Measurements from ENCODE around the gene C2CD2L.

DNA sequence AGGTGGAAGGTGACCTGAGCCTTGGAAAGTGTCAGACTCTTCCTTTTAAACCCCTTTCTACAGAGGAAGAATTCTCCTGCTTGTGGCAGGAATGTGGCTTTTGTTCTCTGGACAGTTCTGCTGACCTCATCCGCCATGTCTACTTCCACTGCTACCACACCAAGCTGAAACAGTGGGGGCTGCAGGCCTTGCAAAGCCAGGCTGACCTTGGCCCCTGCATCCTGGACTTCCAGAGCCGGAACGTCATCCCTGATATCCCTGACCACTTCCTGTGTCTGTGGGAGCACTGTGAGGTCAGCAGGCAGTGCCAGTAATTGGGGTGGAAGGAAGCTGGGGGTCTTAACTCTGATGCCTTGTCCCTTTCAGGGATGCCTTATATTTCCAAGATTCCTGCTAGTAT is 23.5 kb downstream of the C2CD2L start:
- TF ChIP-seq, protein P1, sequence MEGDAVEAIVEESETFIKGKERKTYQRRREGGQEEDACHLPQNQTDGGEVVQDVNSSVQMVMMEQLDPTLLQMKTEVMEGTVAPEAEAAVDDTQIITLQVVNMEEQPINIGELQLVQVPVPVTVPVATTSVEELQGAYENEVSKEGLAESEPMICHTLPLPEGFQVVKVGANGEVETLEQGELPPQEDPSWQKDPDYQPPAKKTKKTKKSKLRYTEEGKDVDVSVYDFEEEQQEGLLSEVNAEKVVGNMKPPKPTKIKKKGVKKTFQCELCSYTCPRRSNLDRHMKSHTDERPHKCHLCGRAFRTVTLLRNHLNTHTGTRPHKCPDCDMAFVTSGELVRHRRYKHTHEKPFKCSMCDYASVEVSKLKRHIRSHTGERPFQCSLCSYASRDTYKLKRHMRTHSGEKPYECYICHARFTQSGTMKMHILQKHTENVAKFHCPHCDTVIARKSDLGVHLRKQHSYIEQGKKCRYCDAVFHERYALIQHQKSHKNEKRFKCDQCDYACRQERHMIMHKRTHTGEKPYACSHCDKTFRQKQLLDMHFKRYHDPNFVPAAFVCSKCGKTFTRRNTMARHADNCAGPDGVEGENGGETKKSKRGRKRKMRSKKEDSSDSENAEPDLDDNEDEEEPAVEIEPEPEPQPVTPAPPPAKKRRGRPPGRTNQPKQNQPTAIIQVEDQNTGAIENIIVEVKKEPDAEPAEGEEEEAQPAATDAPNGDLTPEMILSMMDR (IDR thresholded peaks at IDR 0.05 in 2 of 3, conservative IDR thresholded peaks at IDR 0.05 in 1 of 3; ENCODE audit: control insufficient read depth in 2 of 3, extremely low read depth in 1 of 3, insufficient read depth in 1 of 3, low read depth in 3 of 3, low read length in 3 of 3) = no peak
- no peak for TF ChIP-seq EZH2 (IDR thresholded peaks at IDR 0.05; ENCODE audit: borderline replicate concordance, control insufficient read depth, low read depth, low read length)
- no peak for TF ChIP-seq CBX3 (IDR thresholded peaks at IDR 0.05; ENCODE audit: borderline replicate concordance, low read depth)
- TF ChIP-seq JUND (IDR thresholded peaks at IDR 0.05; ENCODE audit: low read depth, low read length) = no peak
- no peak for TF ChIP-seq REST (IDR thresholded peaks at IDR 0.05; ENCODE audit: low read depth, low read length)
- no peak for TF ChIP-seq RUNX3 (IDR thresholded peaks at IDR 0.05; ENCODE audit: low read length)
- no peak for TF ChIP-seq EP300 (IDR thresholded peaks at IDR 0.05; ENCODE audit: borderline replicate concordance in 1 of 2, control insufficient read depth in 1 of 2, low read depth in 2 of 2, low read length in 2 of 2)
- no peak for TF ChIP-seq BCL11A (IDR thresholded peaks at IDR 0.05; ENCODE audit: low read depth, low read length)
- TF ChIP-seq SIX5 (IDR thresholded peaks at IDR 0.05; ENCODE audit: low read depth, low read length, severe bottlenecking) = no peak
- TF ChIP-seq YBX1 (IDR thresholded peaks at IDR 0.05) = no peak
- TF ChIP-seq POLR2AphosphoS5 (IDR thresholded peaks at IDR 0.05; ENCODE audit: low read length) = no peak
